ENCODE results near the gene ZNF831. TPM values are rescaled to one million over a fixed set of nuclear protein-coding genes. Genes with fewer than 3 reads are reported as not detected.

Gene ZNF831
- total RNA-seq, 1 experiment from 2014 or later = not detected

DNA sequence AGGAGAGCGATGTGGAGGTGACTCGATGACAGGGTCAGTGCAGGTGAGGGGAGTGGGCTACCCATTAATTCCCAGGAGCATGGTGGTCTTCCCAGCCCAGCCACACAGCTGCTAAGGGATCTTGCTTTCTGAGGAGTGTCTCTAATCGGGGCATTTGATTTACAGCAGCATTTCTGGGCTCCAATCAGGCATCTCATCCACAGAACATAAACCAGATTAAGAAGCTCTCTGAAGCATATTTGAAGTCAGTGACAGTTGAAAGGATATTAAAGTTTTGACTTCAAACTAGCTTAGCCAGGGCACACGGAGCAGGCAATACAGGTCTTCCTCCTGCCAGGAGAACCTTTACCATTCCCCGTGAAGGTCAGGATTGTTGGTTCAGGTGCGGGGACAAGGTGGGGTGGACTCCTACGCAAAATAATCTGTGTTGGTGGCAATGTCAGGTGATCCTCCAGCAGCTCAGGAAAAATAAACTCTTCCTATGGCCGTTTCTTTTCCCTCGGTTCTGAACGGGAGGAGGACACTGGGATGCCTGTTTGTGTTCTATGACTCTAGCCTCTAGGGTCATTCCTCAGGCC is 39.9 kb upstream of the ZNF831 start:
- no peak overlapping the region for H3K4me3 Mint-ChIP-seq (ENCODE audit: low read depth, unreplicated experiment)
- H3K9me3 Mint-ChIP-seq (ENCODE audit: low read depth, unreplicated experiment) = peaks cover 8% of the 10 kb centered on the region
- DNase-seq = no peak
- no peaks in the 10 kb centered on the region for H3K36me3 Mint-ChIP-seq (ENCODE audit: insufficient read depth, unreplicated experiment)
- intact Hi-C loops (cut with micrococcal nuclease; ENCODE audit: unreplicated experiment) = no loop called here
- BruUV-seq (replicated peaks) = no TSS peak
- peaks cover 20% of the 10 kb centered on the region for H3K4me1 Mint-ChIP-seq (ENCODE audit: low read depth, unreplicated experiment)
- H3K27ac Mint-ChIP-seq (ENCODE audit: unreplicated experiment) = no peak overlapping the region
- peaks cover 69% of the 10 kb centered on the region for H3K27me3 Mint-ChIP-seq (ENCODE audit: unreplicated experiment)
- TF ChIP-seq, protein P1, sequence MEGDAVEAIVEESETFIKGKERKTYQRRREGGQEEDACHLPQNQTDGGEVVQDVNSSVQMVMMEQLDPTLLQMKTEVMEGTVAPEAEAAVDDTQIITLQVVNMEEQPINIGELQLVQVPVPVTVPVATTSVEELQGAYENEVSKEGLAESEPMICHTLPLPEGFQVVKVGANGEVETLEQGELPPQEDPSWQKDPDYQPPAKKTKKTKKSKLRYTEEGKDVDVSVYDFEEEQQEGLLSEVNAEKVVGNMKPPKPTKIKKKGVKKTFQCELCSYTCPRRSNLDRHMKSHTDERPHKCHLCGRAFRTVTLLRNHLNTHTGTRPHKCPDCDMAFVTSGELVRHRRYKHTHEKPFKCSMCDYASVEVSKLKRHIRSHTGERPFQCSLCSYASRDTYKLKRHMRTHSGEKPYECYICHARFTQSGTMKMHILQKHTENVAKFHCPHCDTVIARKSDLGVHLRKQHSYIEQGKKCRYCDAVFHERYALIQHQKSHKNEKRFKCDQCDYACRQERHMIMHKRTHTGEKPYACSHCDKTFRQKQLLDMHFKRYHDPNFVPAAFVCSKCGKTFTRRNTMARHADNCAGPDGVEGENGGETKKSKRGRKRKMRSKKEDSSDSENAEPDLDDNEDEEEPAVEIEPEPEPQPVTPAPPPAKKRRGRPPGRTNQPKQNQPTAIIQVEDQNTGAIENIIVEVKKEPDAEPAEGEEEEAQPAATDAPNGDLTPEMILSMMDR (IDR thresholded peaks at IDR 0.05; ENCODE audit: unreplicated experiment) = no peak
- CTCF ChIA-PET = no interaction called here

- H3K4me1 Mint-ChIP-seq (ENCODE audit: low read depth, unreplicated experiment) = peaks cover 20% of the 10 kb centered on the region
- peaks cover 8% of the 10 kb centered on the region for H3K9me3 Mint-ChIP-seq (ENCODE audit: low read depth, unreplicated experiment)
- TF ChIP-seq, protein P1 (IDR thresholded peaks at IDR 0.05; ENCODE audit: unreplicated experiment) = no peak
- intact Hi-C loops (cut with micrococcal nuclease; ENCODE audit: unreplicated experiment) = no loop called here
- BruUV-seq (replicated peaks) = no TSS peak
- peaks cover 62% of the 10 kb centered on the region for H3K27me3 Mint-ChIP-seq (ENCODE audit: unreplicated experiment)
- H3K36me3 Mint-ChIP-seq (ENCODE audit: insufficient read depth, unreplicated experiment) = no peaks in the 10 kb centered on the region
- no peak overlapping the region for H3K27ac Mint-ChIP-seq (ENCODE audit: unreplicated experiment)
- H3K4me3 Mint-ChIP-seq (ENCODE audit: low read depth, unreplicated experiment) = no peak overlapping the region
- no peak for DNase-seq
- CTCF ChIA-PET = no interaction called here
Observed at GRCh38 chr20:59124296-59125029, 39.2 kb upstream of the ZNF831 start.

DNA sequence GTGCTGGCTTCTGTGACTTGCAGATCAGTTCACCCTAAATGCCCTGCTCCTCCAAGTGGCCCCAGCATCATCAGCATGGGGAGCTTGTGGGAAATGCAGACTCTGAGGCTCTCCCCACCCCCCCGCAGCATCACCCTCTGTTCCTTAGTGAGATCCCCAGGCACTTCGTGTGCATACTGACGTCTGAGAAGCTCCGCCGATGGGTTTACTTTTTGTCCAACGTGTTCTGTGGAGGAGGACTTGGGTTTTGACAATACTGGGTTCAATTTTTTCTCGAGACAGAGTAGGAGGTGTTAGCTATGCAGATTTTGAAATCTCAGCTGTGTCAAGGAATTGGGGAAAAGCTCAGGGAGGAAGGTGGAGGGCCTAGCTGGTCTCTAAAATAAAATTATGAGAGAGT is 38.3 kb upstream of the ZNF831 start:
- Mint-ChIP-seq H3K4me1 (ENCODE audit: low read depth, unreplicated experiment) (peaks cover 20% of the 10 kb centered on the region), H3K4me3 (ENCODE audit: low read depth, unreplicated experiment) (no peak overlapping the region), H3K27ac (ENCODE audit: unreplicated experiment) (no peak overlapping the region), H3K27me3 (ENCODE audit: unreplicated experiment) (peaks cover 59% of the 10 kb centered on the region), H3K9me3 (ENCODE audit: low read depth, unreplicated experiment) (peaks cover 8% of the 10 kb centered on the region), H3K36me3 (ENCODE audit: insufficient read depth, unreplicated experiment) (no peaks in the 10 kb centered on the region)
- intact Hi-C loops (cut with micrococcal nuclease; ENCODE audit: unreplicated experiment) = no loop called here
- DNase-seq = no peak
- TF ChIP-seq, protein P1 (IDR thresholded peaks at IDR 0.05; ENCODE audit: unreplicated experiment) = no peak
- CTCF ChIA-PET = no interaction called here
- BruUV-seq (replicated peaks) = no TSS peak

- Mint-ChIP-seq H3K4me3 (ENCODE audit: low read depth, unreplicated experiment) (no peak overlapping the region), H3K27me3 (ENCODE audit: unreplicated experiment) (peaks cover 59% of the 10 kb centered on the region), H3K4me1 (ENCODE audit: low read depth, unreplicated experiment) (peaks cover 20% of the 10 kb centered on the region), H3K36me3 (ENCODE audit: insufficient read depth, unreplicated experiment) (no peaks in the 10 kb centered on the region), H3K9me3 (ENCODE audit: low read depth, unreplicated experiment) (peaks cover 8% of the 10 kb centered on the region), H3K27ac (ENCODE audit: unreplicated experiment) (no peak overlapping the region)
- DNase-seq = peak; percentile 43
- intact Hi-C loops (cut with micrococcal nuclease; ENCODE audit: unreplicated experiment) = loop anchor here (2.0 kb wide), 1 partner anchor 37 kb away; no protein-coding TSS in a partner anchor
- CTCF ChIA-PET = no interaction called here
- BruUV-seq (replicated peaks) = no TSS peak
- TF ChIP-seq, protein P1 (IDR thresholded peaks at IDR 0.05; ENCODE audit: unreplicated experiment) = no peak
Observed at GRCh38 chr20:59125836-59126235, 37.8 kb upstream of the ZNF831 start.
